ENCODE measurements around the gene COQ10A.

DNA sequence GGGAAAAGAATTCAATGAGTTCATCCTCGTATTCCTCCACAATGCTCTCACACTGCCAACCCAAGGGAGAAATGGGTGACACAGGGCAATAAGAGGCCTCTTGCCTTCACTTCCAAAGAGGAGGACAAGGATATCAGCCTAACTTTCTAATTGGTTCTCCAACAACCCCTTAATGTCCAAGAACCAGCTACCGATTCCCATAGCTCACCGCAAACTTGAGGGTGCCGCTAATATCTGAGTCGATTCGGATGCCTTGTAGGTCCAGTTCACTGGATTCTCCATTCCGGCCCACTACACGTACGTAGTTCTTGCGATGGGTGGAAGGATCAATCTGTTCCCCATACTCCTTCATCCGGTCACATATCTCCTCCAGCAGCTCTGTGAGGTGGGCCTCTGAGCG is 44.3 kb downstream of the COQ10A start:
- TF ChIP-seq, protein P1, sequence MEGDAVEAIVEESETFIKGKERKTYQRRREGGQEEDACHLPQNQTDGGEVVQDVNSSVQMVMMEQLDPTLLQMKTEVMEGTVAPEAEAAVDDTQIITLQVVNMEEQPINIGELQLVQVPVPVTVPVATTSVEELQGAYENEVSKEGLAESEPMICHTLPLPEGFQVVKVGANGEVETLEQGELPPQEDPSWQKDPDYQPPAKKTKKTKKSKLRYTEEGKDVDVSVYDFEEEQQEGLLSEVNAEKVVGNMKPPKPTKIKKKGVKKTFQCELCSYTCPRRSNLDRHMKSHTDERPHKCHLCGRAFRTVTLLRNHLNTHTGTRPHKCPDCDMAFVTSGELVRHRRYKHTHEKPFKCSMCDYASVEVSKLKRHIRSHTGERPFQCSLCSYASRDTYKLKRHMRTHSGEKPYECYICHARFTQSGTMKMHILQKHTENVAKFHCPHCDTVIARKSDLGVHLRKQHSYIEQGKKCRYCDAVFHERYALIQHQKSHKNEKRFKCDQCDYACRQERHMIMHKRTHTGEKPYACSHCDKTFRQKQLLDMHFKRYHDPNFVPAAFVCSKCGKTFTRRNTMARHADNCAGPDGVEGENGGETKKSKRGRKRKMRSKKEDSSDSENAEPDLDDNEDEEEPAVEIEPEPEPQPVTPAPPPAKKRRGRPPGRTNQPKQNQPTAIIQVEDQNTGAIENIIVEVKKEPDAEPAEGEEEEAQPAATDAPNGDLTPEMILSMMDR (IDR thresholded peaks at IDR 0.05; ENCODE audit: low read depth, low read length, missing input control) = no peak
- TF ChIP-seq JUND (IDR thresholded peaks at IDR 0.05) (no peak), TAF1 (conservative IDR thresholded peaks at IDR 0.05) (no peak), EGR1 (IDR thresholded peaks at IDR 0.05; ENCODE audit: low read depth in 2 of 2) (no peak), SP1 (IDR thresholded peaks at IDR 0.05) (no peak), YY1 (IDR thresholded peaks at IDR 0.05) (no peak), RAD21 (IDR thresholded peaks at IDR 0.05) (no peak)
- TF ChIP-seq, protein P2, sequence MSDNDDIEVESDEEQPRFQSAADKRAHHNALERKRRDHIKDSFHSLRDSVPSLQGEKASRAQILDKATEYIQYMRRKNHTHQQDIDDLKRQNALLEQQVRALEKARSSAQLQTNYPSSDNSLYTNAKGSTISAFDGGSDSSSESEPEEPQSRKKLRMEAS (IDR thresholded peaks at IDR 0.05) = no peak
- TF ChIP-seq, protein P3, sequence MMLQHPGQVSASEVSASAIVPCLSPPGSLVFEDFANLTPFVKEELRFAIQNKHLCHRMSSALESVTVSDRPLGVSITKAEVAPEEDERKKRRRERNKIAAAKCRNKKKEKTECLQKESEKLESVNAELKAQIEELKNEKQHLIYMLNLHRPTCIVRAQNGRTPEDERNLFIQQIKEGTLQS (IDR thresholded peaks at IDR 0.05) = no peak
- TF ChIP-seq, protein P4, sequence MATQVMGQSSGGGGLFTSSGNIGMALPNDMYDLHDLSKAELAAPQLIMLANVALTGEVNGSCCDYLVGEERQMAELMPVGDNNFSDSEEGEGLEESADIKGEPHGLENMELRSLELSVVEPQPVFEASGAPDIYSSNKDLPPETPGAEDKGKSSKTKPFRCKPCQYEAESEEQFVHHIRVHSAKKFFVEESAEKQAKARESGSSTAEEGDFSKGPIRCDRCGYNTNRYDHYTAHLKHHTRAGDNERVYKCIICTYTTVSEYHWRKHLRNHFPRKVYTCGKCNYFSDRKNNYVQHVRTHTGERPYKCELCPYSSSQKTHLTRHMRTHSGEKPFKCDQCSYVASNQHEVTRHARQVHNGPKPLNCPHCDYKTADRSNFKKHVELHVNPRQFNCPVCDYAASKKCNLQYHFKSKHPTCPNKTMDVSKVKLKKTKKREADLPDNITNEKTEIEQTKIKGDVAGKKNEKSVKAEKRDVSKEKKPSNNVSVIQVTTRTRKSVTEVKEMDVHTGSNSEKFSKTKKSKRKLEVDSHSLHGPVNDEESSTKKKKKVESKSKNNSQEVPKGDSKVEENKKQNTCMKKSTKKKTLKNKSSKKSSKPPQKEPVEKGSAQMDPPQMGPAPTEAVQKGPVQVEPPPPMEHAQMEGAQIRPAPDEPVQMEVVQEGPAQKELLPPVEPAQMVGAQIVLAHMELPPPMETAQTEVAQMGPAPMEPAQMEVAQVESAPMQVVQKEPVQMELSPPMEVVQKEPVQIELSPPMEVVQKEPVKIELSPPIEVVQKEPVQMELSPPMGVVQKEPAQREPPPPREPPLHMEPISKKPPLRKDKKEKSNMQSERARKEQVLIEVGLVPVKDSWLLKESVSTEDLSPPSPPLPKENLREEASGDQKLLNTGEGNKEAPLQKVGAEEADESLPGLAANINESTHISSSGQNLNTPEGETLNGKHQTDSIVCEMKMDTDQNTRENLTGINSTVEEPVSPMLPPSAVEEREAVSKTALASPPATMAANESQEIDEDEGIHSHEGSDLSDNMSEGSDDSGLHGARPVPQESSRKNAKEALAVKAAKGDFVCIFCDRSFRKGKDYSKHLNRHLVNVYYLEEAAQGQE (IDR thresholded peaks at IDR 0.05) = no peak
